ENCODE results near the gene ACTL8. TPM values are rescaled to one million over a fixed set of nuclear protein-coding genes. Genes with fewer than 3 reads are reported as not detected.
"Not testable (repeated sequence)": the region's sequence is repeated elsewhere in the genome, so short reads cannot be mapped to it uniquely, and the experiment has no call there.

The ACTL8 gene
- total RNA-seq, 2 experiments from 2014 or later, result not detected

DNA sequence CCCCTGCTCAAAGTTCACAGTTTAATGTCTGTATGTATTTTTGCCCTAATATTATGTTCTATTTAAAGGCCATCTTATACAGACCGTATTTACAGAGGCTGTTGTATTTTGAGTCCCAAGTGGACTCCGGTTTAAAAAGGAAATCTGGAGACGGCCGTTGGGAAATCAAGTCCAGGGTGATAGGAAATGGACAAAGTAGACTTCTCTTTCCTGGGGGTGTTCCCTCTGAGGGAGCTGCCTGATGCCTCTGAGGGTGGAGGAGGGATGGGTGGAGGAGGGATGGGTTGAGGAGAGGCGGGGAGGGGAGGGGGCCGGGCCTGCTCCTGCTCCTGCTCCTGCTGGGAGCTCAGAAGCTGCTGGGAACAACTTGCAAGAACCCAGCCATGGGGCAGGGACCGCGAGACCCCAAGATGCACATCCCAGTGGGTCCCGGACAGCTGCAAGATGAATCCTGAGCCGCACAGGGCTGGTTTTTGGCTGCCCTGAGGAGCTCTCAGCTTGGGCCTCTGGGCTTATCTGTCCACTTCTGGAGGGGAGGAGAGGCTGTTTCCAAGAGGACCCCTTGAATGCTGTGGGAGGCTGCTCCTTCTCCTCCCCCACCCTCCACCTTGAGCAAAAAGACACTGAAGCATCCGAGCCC lies 12.0 kb upstream of the ACTL8 start:
- peaks cover 3% of the 10 kb centered on the region for H3K27me3 Mint-ChIP-seq
- H3K9me3 Mint-ChIP-seq, result no peaks in the 10 kb centered on the region
- ATAC-seq (ENCODE audit: low read depth) (no peak), DNase-seq (no peak)
- POLR2A ChIA-PET, result no interaction called here
- no peak overlapping the region for H3K4me3 Mint-ChIP-seq
- no peak overlapping the region for H3K27ac Mint-ChIP-seq
- H3K36me3 Mint-ChIP-seq, result no peaks in the 10 kb centered on the region
- H3K4me1 Mint-ChIP-seq, result no peaks in the 10 kb centered on the region

DNA sequence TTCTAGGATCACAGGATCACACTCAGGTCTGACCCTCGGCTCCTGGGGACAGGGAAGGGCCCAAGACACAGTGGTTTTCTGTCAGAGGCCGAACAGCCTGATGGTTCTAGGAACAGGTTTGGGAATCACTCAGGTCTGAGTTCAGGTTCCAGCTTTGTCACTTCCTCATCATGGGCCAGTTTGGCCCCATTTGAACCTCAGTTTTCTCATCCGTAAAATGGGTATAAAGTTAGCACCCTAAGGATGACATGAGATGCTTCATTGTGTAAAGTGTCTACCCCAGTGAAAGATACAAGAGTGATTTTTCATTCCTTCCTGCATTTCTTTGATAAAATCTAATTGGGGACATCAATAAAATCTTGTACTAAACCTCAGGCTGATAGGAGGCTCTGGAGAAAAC lies 11.2 kb upstream of the ACTL8 start:
- ATAC-seq (ENCODE audit: low read depth), result no peak
- POLR2A ChIA-PET, result interaction anchor here (0.6 kb wide), 1 partner anchor 58 kb away, joined by 3 read pairs; no protein-coding TSS in a partner anchor

DNA sequence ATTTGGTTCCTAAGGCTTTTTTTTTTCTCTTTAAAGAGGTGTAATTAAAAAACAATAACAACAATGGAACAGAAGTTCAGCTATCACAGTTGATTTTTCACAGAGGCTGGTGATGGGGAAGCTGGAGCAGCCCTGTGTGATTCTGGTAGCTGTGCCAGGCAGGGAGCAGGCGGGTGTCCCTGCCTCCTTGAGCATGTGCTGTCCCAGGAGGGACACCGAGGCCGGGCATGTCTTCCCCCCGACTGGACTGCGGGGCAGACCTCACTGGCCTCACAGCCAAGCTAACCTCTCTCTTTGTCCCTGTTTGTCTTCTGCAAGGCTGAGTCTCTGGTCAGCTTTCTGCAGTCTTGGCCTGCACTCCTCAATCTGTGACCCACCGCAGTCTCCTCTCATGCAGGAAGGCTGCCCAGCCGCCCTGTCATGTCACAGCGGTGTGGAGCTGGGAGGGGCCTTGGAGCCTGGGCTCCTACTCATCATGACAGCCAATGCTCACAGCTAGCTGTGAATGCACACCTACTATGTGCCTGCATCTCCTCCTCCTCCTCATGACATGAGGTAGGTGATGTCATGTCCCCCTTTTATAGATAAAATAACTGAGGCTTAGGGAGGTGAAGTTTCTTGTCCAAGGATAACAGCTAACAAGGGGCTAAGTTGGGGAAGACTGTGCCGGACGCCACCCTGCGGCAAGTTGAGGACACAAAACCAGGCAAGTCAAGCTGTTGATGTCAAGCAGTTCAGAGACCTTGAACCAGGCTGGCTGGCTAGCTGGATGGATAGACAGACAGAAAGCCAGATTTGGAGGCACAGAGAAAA lies 10.3 kb upstream of the ACTL8 start:
- H3K4me3 Mint-ChIP-seq, result no peak overlapping the region
- no peak for ATAC-seq (ENCODE audit: low read depth)
- POLR2A ChIA-PET, result no interaction called here

More for the DNA sequence above, 11.2 kb upstream of the ACTL8 start:
- Mint-ChIP-seq H3K36me3 (no peaks in the 10 kb centered on the region), H3K27ac (no peak overlapping the region), H3K27me3 (peaks cover 3% of the 10 kb centered on the region), H3K9me3 (no peaks in the 10 kb centered on the region), H3K4me1 (no peaks in the 10 kb centered on the region), H3K4me3 (no peak overlapping the region)
- DNase-seq, result no peak

DNA sequence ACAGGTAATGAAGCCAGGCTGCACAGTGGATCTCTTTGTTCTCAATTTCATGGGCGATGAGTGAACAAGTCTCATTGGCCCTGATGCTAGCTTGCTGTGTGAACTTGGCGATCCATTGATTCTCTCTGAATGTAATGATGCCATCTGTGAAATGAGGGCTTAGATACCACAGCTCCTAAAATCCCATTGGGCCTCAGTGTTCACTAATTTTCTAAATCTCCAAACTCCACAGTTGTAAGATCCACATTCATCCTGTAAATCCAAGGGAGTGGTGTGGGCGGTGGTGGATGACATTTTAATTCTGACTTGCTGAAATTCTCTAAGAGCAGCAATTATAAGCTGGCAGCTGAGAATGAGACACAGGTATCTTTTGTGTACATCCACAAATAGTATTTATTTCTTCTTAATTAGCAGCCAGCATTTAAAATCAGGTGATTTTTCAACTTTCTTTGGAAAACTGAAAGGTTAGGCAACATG lies 9.6 kb upstream of the ACTL8 start:
- no peaks in the 10 kb centered on the region for H3K9me3 Mint-ChIP-seq
- H3K27me3 Mint-ChIP-seq, result peaks cover 3% of the 10 kb centered on the region
- no peak for DNase-seq
- no peak for ATAC-seq (ENCODE audit: low read depth)
- H3K4me1 Mint-ChIP-seq, result no peaks in the 10 kb centered on the region
- no peaks in the 10 kb centered on the region for H3K36me3 Mint-ChIP-seq
- H3K27ac Mint-ChIP-seq, result no peak overlapping the region
- no peak overlapping the region for H3K4me3 Mint-ChIP-seq
- POLR2A ChIA-PET, result no interaction called here

More for the DNA sequence above, 10.3 kb upstream of the ACTL8 start:
- H3K27me3 Mint-ChIP-seq, result peaks cover 3% of the 10 kb centered on the region
- no peaks in the 10 kb centered on the region for H3K9me3 Mint-ChIP-seq
- no peak for DNase-seq
- H3K4me1 Mint-ChIP-seq, result no peaks in the 10 kb centered on the region
- H3K36me3 Mint-ChIP-seq, result no peaks in the 10 kb centered on the region
- H3K27ac Mint-ChIP-seq, result no peak overlapping the region

DNA sequence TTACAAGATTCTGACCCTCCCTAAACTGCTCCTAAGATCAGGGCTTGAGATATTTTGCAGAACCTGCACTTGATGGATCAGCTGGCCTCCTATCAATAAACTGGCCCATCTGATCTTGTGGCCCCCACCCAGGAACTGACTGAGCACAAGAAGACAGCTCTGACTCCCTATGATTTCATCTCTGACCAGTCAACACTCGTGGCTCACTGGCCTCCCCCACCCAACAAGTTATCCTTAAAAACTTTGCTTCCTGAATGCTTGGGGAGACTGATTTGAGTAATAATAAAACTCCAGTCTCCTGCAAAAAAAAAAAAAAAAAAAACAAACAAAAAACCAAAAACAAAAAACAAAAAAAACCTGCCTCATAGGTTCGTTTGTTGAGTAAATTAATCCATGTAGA lies 8.9 kb upstream of the ACTL8 start:
- H3K27ac Mint-ChIP-seq; H3K9me3 Mint-ChIP-seq; H3K4me1 Mint-ChIP-seq; H3K36me3 Mint-ChIP-seq; H3K27me3 Mint-ChIP-seq; H3K4me3 Mint-ChIP-seq; POLR2A ChIA-PET; ATAC-seq (ENCODE audit: low read depth); DNase-seq: not testable (repeated sequence)

DNA sequence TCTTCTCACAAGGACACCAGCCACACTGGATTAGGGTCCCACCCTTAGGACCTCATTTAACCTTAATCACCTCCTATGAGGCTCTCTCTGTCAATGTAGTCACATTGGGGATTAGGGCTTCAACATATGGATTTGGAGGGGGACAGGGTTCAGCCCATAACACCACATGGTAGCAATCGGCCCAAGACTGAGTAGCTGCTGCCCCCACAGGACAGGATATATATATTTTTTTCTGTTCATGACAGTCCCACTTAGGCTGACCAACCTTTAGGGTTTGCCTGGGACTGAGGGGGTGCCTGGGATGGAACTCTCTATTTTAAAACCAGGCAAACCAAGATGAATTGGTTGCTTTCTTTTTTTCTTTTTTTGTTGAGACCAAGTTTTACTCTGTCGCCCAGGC lies 8.2 kb upstream of the ACTL8 start:
- Mint-ChIP-seq H3K4me1 (no peaks in the 10 kb centered on the region), H3K36me3 (no peaks in the 10 kb centered on the region), H3K27me3 (peaks cover 3% of the 10 kb centered on the region), H3K9me3 (no peaks in the 10 kb centered on the region), H3K4me3 (no peak overlapping the region), H3K27ac (no peak overlapping the region)
- DNase-seq (no peak), ATAC-seq (ENCODE audit: low read depth) (no peak)
- POLR2A ChIA-PET, result no interaction called here

DNA sequence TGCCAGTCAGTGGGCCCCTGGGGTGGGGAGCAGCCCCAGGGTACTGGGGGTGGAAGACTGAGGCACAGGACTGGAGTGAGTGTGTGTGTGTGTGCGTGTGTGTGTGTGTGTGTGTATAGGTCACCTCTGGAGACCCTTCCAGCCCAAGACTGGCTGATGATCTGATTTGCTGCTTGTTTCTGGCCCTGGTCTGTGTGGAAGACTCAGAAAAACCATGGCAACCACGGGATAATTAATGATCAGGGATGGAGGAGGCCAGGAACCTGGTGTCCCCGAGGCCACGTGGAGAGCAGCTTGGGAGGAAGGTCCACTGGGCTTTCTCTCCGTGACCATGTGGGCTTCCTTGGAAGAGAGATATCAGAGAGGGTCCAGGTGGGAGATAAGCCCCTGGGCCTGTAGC lies 4.8 kb upstream of the ACTL8 start:
- no peaks in the 10 kb centered on the region for H3K27me3 Mint-ChIP-seq
- DNase-seq (no peak), ATAC-seq (ENCODE audit: low read depth) (no peak)
- no peaks in the 10 kb centered on the region for H3K4me1 Mint-ChIP-seq
- no peaks in the 10 kb centered on the region for H3K36me3 Mint-ChIP-seq
- no peak overlapping the region for H3K27ac Mint-ChIP-seq
- POLR2A ChIA-PET, result no interaction called here
- H3K4me3 Mint-ChIP-seq, result no peak overlapping the region
- peaks cover 3% of the 10 kb centered on the region for H3K9me3 Mint-ChIP-seq

DNA sequence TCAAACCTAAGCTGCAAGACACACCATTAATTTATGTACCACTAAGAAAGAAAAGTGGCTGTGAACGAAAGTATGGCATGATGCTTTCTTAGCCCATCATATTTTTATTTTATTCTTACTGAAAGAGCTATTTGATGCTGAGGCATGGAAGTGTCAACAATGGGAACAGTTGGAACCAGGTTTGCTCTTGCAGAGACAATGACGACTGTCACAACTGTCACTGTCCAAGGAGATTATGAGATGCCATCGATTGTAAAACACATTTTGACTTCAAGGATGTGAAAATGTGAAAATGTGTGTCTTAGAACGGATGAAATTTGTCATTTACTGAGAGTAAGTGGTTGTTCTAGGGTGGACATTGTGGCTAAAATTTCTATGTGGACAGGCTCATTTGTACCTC lies 2.8 kb upstream of the ACTL8 start:
- H3K4me3 Mint-ChIP-seq, result no peak overlapping the region
- no peaks in the 10 kb centered on the region for H3K4me1 Mint-ChIP-seq
- H3K36me3 Mint-ChIP-seq, result no peaks in the 10 kb centered on the region
- ATAC-seq (ENCODE audit: low read depth), result no peak
- POLR2A ChIA-PET, result no interaction called here
- no peaks in the 10 kb centered on the region for H3K27me3 Mint-ChIP-seq
- DNase-seq, result no peak
- H3K27ac Mint-ChIP-seq, result no peak overlapping the region
- H3K9me3 Mint-ChIP-seq, result peaks cover 8% of the 10 kb centered on the region

DNA sequence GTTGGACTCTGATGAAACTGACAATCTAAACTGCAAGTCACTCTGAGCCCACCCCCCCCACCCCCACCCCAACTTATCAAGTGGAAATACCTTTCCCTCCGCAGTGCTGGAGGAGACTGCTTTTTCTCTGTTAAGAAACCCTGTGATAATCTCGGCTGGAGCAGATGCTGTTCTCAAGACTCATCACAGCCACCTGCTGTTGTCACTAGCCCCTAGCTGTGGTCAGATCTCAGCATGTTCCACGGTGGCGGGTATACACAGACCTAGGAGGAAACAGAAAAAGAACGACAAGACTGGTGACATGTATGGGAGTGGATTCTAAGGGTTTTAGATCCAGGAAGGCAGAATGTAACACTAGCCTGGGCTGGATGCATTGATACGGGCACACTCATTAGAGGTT lies 2.3 kb downstream of the ACTL8 start:
- Mint-ChIP-seq H3K4me1 (no peaks in the 10 kb centered on the region), H3K4me3 (no peak overlapping the region), H3K27ac (no peak overlapping the region), H3K36me3 (no peaks in the 10 kb centered on the region), H3K9me3 (peaks cover 28% of the 10 kb centered on the region), H3K27me3 (no peaks in the 10 kb centered on the region)
- DNase-seq (no peak), ATAC-seq (ENCODE audit: low read depth) (no peak)
- POLR2A ChIA-PET, result no interaction called here

DNA sequence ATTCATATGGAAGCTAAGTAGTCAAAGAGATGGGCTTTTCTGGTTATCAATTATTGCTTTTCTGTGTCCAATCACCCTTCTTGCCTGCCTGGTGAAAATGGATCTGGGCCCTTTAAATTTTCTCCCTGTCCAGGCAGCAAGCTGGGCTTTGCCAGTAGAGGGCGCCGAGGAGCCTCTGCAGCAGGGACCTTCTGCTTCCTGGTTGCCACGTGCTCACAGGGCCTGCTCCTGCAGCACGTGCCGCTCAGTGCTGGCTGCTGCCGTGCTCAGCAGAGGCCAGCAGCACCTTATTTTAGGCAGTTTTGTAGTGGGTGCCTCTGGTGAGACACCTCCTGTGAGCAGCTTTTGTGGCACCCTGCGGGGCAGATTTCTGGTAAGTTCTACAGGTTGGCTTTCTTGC lies 4.0 kb downstream of the ACTL8 start:
- DNase-seq (no peak), ATAC-seq (ENCODE audit: low read depth) (no peak)
- Mint-ChIP-seq H3K27me3 (no peaks in the 10 kb centered on the region), H3K27ac (no peak overlapping the region), H3K36me3 (no peaks in the 10 kb centered on the region), H3K4me1 (no peaks in the 10 kb centered on the region), H3K4me3 (no peak overlapping the region), H3K9me3 (peaks cover 27% of the 10 kb centered on the region)
- POLR2A ChIA-PET, result no interaction called here

DNA sequence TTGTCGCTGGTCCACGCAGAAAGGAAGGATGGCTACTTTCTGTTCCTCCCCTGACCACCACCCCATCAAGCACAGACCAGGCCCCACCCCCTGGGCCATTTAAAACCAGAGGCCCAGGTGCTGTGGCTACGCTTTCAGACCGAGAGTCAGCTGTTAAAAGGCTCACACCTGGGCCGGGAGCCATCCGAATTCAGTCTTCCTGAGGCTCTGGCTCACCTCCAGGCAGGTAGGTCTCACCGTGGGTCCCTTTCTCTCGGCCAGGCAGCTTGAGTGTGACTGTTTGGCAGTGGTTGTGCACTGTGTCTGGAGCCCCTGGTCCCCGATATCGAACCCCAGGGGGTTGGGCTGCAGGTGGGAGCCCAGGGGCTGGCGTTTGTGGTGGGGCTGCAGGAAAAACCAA lies 7.2 kb downstream of the ACTL8 start:
- H3K4me3 Mint-ChIP-seq, result no peak overlapping the region
- no peak for ATAC-seq (ENCODE audit: low read depth)
- no peaks in the 10 kb centered on the region for H3K36me3 Mint-ChIP-seq
- no peak for DNase-seq
- peaks cover 20% of the 10 kb centered on the region for H3K9me3 Mint-ChIP-seq
- no peak overlapping the region for H3K27ac Mint-ChIP-seq
- no peaks in the 10 kb centered on the region for H3K4me1 Mint-ChIP-seq
- POLR2A ChIA-PET, result no interaction called here
- no peaks in the 10 kb centered on the region for H3K27me3 Mint-ChIP-seq

DNA sequence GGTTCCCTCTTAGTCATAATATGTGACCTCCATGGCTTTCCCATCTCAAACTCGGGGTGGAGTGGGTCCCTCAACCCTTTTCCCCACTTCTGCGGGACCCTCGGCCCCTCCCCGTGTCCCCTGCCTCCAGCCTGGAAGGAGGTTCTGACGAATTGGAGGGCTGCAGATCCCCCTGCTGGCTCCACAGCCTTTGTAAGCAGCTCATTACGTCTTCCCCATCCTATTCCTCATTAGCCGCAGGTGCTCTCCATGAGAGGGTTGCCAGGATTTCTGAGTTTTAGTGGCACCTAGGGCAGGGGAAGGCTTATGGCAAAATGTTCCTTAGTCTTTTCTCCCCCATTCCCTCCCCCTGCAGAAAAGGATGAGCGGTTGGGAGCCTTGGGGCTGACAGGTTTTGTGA lies 8.3 kb downstream of the ACTL8 start:
- POLR2A ChIA-PET, result no interaction called here
- H3K9me3 Mint-ChIP-seq, result peaks cover 16% of the 10 kb centered on the region
- ATAC-seq (ENCODE audit: low read depth) (no peak), DNase-seq (no peak)
- no peak overlapping the region for H3K27ac Mint-ChIP-seq
- no peaks in the 10 kb centered on the region for H3K36me3 Mint-ChIP-seq
- H3K4me1 Mint-ChIP-seq, result no peaks in the 10 kb centered on the region
- H3K4me3 Mint-ChIP-seq, result no peak overlapping the region
- H3K27me3 Mint-ChIP-seq, result no peaks in the 10 kb centered on the region

DNA sequence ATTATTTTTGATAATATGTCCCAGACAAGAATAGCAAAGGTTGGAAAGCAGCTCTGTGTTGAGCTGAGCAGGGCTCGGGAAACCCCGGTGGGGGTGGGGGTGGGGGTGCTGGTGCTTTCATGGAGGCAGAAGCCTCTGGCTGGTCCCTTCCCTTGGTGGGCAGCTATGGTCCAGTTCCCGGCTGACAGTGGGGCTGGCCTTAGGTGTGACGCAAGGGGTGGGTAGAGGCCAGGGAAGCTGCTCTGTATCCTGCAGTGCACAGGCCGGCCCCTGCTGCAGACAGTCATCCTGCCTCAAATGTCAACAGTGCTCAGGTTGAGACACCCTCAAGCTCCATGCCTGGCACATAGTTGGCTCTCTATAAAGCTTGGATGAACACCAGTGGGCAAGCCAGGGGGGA lies 8.9 kb downstream of the ACTL8 start:
- DNase-seq (no peak), ATAC-seq (ENCODE audit: low read depth) (no peak)
- Mint-ChIP-seq H3K27me3 (no peaks in the 10 kb centered on the region), H3K36me3 (no peaks in the 10 kb centered on the region), H3K9me3 (peaks cover 11% of the 10 kb centered on the region), H3K27ac (no peak overlapping the region), H3K4me3 (no peak overlapping the region), H3K4me1 (no peaks in the 10 kb centered on the region)
- POLR2A ChIA-PET, result no interaction called here

DNA sequence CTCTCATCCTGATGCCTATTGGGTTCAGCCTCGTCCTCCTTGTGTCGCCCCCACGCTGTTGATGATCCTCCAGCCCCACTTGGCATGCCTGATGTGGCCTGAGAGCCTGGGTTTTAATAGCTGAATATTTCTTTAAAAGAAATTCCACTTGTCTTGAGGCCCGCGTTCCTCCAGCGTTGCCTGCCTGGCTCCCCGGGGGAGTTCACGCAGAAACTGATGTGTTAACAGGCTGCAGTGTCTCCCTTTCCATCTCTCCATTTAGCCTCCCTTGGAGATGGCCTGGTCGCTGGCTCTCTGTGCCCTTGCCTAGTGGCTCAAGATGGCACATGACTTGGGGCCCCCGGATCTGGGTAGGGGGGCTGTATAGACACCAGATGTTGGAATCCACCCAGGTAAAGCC lies 9.5 kb downstream of the ACTL8 start:
- Mint-ChIP-seq H3K4me3 (no peak overlapping the region), H3K36me3 (no peaks in the 10 kb centered on the region), H3K4me1 (no peaks in the 10 kb centered on the region), H3K27ac (no peak overlapping the region), H3K27me3 (no peaks in the 10 kb centered on the region), H3K9me3 (peaks cover 9% of the 10 kb centered on the region)
- POLR2A ChIA-PET, result no interaction called here
- ATAC-seq (ENCODE audit: low read depth) (no peak), DNase-seq (no peak)

All from activated naive CD8-positive, alpha-beta T cell treated with anti-CD3 and anti-CD28 coated beads, Interleukin-2, amount 10 ng/mL, durations not matched to agents 7 days and 5 days (primary cell).